K562 (cell line): Measurements from ENCODE around the gene LDLRAD3. TPM values are rescaled to one million over a fixed set of nuclear protein-coding genes. Genes with fewer than 3 reads are reported as not detected.

Experiments
- CBFA2T2 ChIP-seq: fragments of 450-650 bp; conservative IDR thresholded peaks from 2 replicates; pipeline ENCODE4 v1.6.1; 2017; ENCODE audit warnings: mild to moderate bottlenecking
- HDAC6 ChIP-seq: IDR thresholded peaks from 2 replicates; pipeline ENCODE4 v1.6.1; 2012; ENCODE audit warnings: low read depth, mild to moderate bottlenecking, control low read depth, inconsistent platforms, low read length, moderate library complexity
- LARP7 ChIP-seq: fragments of 450-650 bp; IDR thresholded peaks from 2 replicates; pipeline ENCODE4 v1.6.1; 2016
- PHTF2 ChIP-seq: fragments of 250-450 bp; sonication (Bioruptor Pico); IDR thresholded peaks from 2 replicates; pipeline ENCODE4 v1.5.0; 2021; ENCODE audit warnings: mild to moderate bottlenecking
- RAD21 ChIP-seq, 2 experiments: fragments of 250-450 bp in 1 of 2; fragments of 450-650 bp in 1 of 2; sonication (Bioruptor Pico) in 1 of 2; formaldehyde crosslinking in 1 of 2; IDR thresholded peaks in 1 of 2; conservative IDR thresholded peaks in 1 of 2; 2 replicates each; pipeline versions ENCODE4 v1.4.0 to v1.8.0; 2020 to 2022; ENCODE audit warnings: mild to moderate bottlenecking in 2 of 2, moderate library complexity in 1 of 2
- SMARCA5 ChIP-seq: fragments of 450-650 bp; IDR thresholded peaks from 2 replicates; pipeline ENCODE4 v1.6.1; 2016
- SMARCC2 ChIP-seq: fragments of 450-650 bp; IDR thresholded peaks from 2 replicates; pipeline ENCODE4 v1.6.1; 2017; ENCODE audit warnings: antibody characterized with exemption, moderate library complexity, mild to moderate bottlenecking, low read depth
- ZFX ChIP-seq: sonication (generic); formaldehyde crosslinking; IDR thresholded peaks from 2 replicates; pipeline ENCODE4 v1.8.0; 2022; ENCODE audit warnings: mild to moderate bottlenecking, missing genetic modification reagents, moderate library complexity
- ZNF217 ChIP-seq: sonication (generic); formaldehyde crosslinking; IDR thresholded peaks from 2 replicates; pipeline ENCODE4 v1.8.0; 2022; ENCODE audit warnings: mild to moderate bottlenecking, missing genetic modification reagents
- ZNF24 ChIP-seq: fragments of 450-650 bp; IDR thresholded peaks from 2 replicates; pipeline ENCODE4 v1.6.1; 2016
- ZNF311 ChIP-seq: fragments of 250-450 bp; sonication (Bioruptor Pico); IDR thresholded peaks from 2 replicates; pipeline ENCODE4 v1.4.0; 2020; ENCODE audit warnings: mild to moderate bottlenecking, moderate library complexity
- ZNF316 ChIP-seq: fragments of 450-650 bp; IDR thresholded peaks from 2 replicates; pipeline ENCODE4 v1.6.1; 2016
- ZNF695 ChIP-seq: fragments of 450-650 bp; formaldehyde crosslinking; IDR thresholded peaks from 2 replicates; pipeline ENCODE4 v1.4.0; 2020; ENCODE audit warnings: mild to moderate bottlenecking, moderate library complexity
- polyA plus RNA-seq, 8 experiments: library from polyadenylated mRNA; depleted of rRNA in 4 of 8; stranded (reverse) in 5 of 8; unstranded in 3 of 8; fragments of >200 nt; fragmentation: Nextera tagmentation in 2 of 8; fragmentation: Illumina TruSeq in 1 of 8; extraction: Ambion mirVana in 2 of 8; extraction: Trizol in 1 of 8; gene quantifications; 2 replicates each; pipeline versions ENCODE4 v1.2.1 to v1.2.3, GENCODE V29; 2011 to 2014; ENCODE audit warnings: inconsistent platforms in 1 of 8, missing spikeins in 1 of 8
- total RNA-seq, 7 experiments: library from RNA; depleted of rRNA in 6 of 7; stranded (reverse); fragments of >200 nt in 6 of 7; fragmentation: Illumina TruSeq in 2 of 7; extraction: Trizol in 2 of 7; gene quantifications; 2 replicates each; pipeline versions ENCODE4 v1.2.1 to v1.2.3, GENCODE V29; 2011 to 2021; ENCODE audit warnings: low replicate concordance in 1 of 7
- TF ChIP-seq, protein P1 (sequence below), 3 experiments: fragments of 200-800 bp in 1 of 3; fragments of 250-450 bp in 1 of 3; fragments of 450-650 bp in 1 of 3; sonication (Bioruptor Pico) in 1 of 3; sonication (Bioruptor generic) in 1 of 3; formaldehyde crosslinking in 1 of 3; IDR thresholded peaks; 2 replicates each; pipeline versions ENCODE4 v1.6.1 to v1.8.0; 2016 to 2022; ENCODE audit warnings: mild to moderate bottlenecking in 2 of 3, missing genetic modification characterization in 2 of 3, missing compliant biosample characterization in 1 of 3, moderate library complexity in 1 of 3
- TF ChIP-seq, protein P2 (sequence below): fragments of 450-650 bp; formaldehyde crosslinking; IDR thresholded peaks from 2 replicates; pipeline ENCODE4 v1.4.0; 2020; ENCODE audit warnings: mild to moderate bottlenecking, moderate library complexity
- TF ChIP-seq, protein P3 (sequence below): fragments of 250-450 bp; sonication (Bioruptor Pico); IDR thresholded peaks from 2 replicates; pipeline ENCODE4 v1.8.0; 2022; ENCODE audit warnings: moderate library complexity, mild to moderate bottlenecking, inconsistent platforms
- TF ChIP-seq, protein P4 (sequence below): sonication (generic); IDR thresholded peaks from 2 replicates; pipeline ENCODE4 v1.6.1; 2016
- TF ChIP-seq, protein P5 (sequence below): sonication (generic); formaldehyde crosslinking; IDR thresholded peaks from 2 replicates; pipeline ENCODE4 v1.8.0; 2022; ENCODE audit warnings: mild to moderate bottlenecking, missing genetic modification reagents, borderline replicate concordance
- TF ChIP-seq, protein P6 (sequence below): IDR thresholded peaks from 2 replicates; pipeline ENCODE4 v1.6.1; 2014; ENCODE audit warnings: antibody characterized with exemption

LDLRAD3 gene
- total and polyA plus RNA-seq, 9 of the 15 experiments (the other 6 are each of a cell fraction or from before 2014, with no cell fraction given): 0.73 to 7.2 (median 3.5) TPM

DNA sequence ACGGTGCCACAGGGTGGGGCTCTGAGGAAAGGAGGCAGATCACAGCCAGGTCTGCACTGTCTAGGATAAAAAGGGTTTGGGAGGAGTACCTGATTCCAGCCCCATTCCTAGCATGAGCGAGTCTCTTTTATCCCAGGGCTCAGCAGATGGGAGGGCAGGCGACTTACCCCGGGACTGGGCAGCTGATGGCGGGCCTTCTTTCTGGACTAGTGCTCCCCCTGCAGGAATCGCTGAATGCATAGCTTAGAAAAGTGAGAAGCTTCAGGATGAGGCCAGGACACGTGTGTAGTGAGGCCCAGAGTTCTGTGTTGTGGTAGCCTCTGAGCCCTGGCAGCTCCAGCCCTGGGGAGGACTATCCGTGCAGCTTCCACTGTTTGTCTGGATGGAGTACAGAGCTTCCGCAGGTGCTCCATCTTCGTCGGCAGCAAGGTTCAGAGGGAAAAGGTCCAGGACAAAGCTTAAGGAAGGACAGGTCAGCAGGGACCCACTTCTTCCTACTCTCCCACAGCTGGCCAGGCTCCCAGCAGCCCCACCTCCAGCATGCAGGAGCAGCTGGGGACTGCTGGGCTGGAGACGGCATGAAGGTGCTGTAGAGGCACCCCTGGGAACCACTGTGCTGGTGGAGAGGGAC is 315.0 kb downstream of the LDLRAD3 start (continued):
- TF ChIP-seq, protein P1, sequence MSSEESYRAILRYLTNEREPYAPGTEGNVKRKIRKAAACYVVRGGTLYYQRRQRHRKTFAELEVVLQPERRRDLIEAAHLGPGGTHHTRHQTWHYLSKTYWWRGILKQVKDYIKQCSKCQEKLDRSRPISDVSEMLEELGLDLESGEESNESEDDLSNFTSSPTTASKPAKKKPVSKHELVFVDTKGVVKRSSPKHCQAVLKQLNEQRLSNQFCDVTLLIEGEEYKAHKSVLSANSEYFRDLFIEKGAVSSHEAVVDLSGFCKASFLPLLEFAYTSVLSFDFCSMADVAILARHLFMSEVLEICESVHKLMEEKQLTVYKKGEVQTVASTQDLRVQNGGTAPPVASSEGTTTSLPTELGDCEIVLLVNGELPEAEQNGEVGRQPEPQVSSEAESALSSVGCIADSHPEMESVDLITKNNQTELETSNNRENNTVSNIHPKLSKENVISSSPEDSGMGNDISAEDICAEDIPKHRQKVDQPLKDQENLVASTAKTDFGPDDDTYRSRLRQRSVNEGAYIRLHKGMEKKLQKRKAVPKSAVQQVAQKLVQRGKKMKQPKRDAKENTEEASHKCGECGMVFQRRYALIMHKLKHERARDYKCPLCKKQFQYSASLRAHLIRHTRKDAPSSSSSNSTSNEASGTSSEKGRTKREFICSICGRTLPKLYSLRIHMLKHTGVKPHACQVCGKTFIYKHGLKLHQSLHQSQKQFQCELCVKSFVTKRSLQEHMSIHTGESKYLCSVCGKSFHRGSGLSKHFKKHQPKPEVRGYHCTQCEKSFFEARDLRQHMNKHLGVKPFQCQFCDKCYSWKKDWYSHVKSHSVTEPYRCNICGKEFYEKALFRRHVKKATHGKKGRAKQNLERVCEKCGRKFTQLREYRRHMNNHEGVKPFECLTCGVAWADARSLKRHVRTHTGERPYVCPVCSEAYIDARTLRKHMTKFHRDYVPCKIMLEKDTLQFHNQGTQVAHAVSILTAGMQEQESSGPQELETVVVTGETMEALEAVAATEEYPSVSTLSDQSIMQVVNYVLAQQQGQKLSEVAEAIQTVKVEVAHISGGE (CRISPR knock-in tag; IDR thresholded peaks at IDR 0.05): no peak
- no peak for TF ChIP-seq ZNF695 (CRISPR knock-in tag)
- TF ChIP-seq, protein P2, sequence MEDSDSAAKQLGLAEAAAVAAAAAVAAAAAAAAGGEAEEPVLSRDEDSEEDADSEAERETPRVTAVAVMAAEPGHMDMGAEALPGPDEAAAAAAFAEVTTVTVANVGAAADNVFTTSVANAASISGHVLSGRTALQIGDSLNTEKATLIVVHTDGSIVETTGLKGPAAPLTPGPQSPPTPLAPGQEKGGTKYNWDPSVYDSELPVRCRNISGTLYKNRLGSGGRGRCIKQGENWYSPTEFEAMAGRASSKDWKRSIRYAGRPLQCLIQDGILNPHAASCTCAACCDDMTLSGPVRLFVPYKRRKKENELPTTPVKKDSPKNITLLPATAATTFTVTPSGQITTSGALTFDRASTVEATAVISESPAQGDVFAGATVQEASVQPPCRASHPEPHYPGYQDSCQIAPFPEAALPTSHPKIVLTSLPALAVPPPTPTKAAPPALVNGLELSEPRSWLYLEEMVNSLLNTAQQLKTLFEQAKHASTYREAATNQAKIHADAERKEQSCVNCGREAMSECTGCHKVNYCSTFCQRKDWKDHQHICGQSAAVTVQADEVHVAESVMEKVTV (CRISPR knock-in tag): peak; percentile 66
- no peak for TF ChIP-seq SMARCA5
- TF ChIP-seq RAD21 (CRISPR knock-in tag; conservative IDR thresholded peaks at IDR 0.05 in 1 of 2, IDR thresholded peaks at IDR 0.05 in 1 of 2): peak; percentile 86 to 87
- no peak for TF ChIP-seq CBFA2T2
- TF ChIP-seq HDAC6: no peak
- TF ChIP-seq, protein P3, sequence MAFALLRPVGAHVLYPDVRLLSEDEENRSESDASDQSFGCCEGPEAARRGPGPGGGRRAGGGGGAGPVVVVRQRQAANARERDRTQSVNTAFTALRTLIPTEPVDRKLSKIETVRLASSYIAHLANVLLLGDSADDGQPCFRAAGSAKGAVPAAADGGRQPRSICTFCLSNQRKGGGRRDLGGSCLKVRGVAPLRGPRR (CRISPR knock-in tag): no peak
- TF ChIP-seq ZNF217: no peak
- TF ChIP-seq PHTF2 (CRISPR knock-in tag): no peak
- TF ChIP-seq, protein P4, sequence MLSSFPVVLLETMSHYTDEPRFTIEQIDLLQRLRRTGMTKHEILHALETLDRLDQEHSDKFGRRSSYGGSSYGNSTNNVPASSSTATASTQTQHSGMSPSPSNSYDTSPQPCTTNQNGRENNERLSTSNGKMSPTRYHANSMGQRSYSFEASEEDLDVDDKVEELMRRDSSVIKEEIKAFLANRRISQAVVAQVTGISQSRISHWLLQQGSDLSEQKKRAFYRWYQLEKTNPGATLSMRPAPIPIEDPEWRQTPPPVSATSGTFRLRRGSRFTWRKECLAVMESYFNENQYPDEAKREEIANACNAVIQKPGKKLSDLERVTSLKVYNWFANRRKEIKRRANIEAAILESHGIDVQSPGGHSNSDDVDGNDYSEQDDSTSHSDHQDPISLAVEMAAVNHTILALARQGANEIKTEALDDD: no peak
- no peak for TF ChIP-seq ZFX (CRISPR knock-in tag)
- TF ChIP-seq, protein P5, sequence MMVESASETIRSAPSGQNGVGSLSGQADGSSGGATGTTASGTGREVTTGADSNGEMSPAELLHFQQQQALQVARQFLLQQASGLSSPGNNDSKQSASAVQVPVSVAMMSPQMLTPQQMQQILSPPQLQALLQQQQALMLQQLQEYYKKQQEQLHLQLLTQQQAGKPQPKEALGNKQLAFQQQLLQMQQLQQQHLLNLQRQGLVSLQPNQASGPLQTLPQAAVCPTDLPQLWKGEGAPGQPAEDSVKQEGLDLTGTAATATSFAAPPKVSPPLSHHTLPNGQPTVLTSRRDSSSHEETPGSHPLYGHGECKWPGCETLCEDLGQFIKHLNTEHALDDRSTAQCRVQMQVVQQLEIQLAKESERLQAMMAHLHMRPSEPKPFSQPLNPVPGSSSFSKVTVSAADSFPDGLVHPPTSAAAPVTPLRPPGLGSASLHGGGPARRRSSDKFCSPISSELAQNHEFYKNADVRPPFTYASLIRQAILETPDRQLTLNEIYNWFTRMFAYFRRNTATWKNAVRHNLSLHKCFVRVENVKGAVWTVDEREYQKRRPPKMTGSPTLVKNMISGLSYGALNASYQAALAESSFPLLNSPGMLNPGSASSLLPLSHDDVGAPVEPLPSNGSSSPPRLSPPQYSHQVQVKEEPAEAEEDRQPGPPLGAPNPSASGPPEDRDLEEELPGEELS (CRISPR knock-in tag): no peak
- TF ChIP-seq ZNF316: no peak
- TF ChIP-seq, protein P6, sequence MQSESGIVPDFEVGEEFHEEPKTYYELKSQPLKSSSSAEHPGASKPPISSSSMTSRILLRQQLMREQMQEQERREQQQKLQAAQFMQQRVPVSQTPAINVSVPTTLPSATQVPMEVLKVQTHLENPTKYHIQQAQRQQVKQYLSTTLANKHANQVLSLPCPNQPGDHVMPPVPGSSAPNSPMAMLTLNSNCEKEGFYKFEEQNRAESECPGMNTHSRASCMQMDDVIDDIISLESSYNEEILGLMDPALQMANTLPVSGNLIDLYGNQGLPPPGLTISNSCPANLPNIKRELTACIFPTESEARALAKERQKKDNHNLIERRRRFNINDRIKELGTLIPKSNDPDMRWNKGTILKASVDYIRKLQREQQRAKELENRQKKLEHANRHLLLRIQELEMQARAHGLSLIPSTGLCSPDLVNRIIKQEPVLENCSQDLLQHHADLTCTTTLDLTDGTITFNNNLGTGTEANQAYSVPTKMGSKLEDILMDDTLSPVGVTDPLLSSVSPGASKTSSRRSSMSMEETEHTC: no peak
- no peak for TF ChIP-seq ZNF311
- TF ChIP-seq ZNF24: no peak
- no peak for TF ChIP-seq LARP7
- no peak for TF ChIP-seq SMARCC2
